IPS-18a (cell line): ENCODE data around the gene APOA1.
"Not testable (repeated sequence)": the region's sequence is repeated elsewhere in the genome, so short reads cannot be mapped to it uniquely, and the experiment has no call there.

Source experiments
- H3K27ac ChIP-seq: one replicate; pipeline ENCODE4 v1.5.1; 2013; ENCODE audit warnings: low read length
- H3K27me3 ChIP-seq: one replicate; pipeline ENCODE4 v1.6.1; 2013; ENCODE audit warnings: mild to moderate bottlenecking, low read length; ENCODE audit not compliant: control insufficient read depth, insufficient read depth
- H3K36me3 ChIP-seq: one replicate; pipeline ENCODE4 v1.6.1; 2013; ENCODE audit warnings: low read depth, low read length; ENCODE audit not compliant: control insufficient read depth
- H3K4me1 ChIP-seq: one replicate; pipeline ENCODE4 v1.6.1; 2013; ENCODE audit warnings: low read depth, low read length; ENCODE audit not compliant: control insufficient read depth
- H3K4me3 ChIP-seq: one replicate; pipeline ENCODE4 v1.5.1; 2013; ENCODE audit warnings: low read length
- H3K9ac ChIP-seq: one replicate; pipeline ENCODE4 v1.6.1; 2013; ENCODE audit warnings: mild to moderate bottlenecking, low read length, moderate library complexity
- H3K9me3 ChIP-seq: one replicate; pipeline ENCODE4 v1.6.1; 2013; ENCODE audit warnings: low read depth, low read length; ENCODE audit not compliant: control insufficient read depth

APOA1 gene

DNA sequence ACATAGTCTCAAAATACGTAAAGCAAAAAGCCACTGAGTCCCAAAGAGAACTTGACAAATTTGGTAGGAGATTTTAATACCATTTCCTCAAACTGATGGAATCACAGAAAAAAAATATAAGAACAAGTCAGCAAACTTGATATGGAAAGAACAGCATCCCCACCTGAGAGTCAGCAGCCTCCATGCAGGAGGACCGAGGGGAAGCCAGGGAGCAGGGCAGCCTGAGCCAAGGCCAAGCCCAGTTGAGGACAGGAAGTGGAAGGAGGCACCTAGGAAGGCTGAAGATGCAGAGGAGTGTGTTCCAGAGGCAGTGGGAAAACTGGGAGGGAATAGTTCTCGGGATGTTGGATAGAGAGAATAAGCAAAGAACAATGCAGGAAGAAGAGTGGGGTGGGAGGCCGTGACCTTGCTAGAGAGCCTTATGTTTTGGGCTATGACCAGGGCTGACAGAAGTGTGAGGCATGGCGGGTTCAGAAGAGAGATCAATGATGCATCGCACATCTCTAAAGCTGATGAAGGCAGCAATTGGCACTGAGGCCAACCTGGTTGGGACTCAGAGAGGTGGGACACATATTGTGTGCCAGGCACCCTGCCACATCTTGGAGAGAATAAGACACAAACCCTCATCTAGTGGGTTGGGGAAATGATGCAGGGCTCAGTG, 29.7 kb downstream of the APOA1 start:
- Histone ChIP-seq H3K4me3 (no peak overlapping the region), H3K4me1 (no peaks in the 10 kb centered on the region), H3K9me3 (no peaks in the 10 kb centered on the region), H3K27ac (no peak overlapping the region), H3K27me3 (no peaks in the 10 kb centered on the region), H3K36me3 (no peaks in the 10 kb centered on the region), H3K9ac (no peak overlapping the region)

DNA sequence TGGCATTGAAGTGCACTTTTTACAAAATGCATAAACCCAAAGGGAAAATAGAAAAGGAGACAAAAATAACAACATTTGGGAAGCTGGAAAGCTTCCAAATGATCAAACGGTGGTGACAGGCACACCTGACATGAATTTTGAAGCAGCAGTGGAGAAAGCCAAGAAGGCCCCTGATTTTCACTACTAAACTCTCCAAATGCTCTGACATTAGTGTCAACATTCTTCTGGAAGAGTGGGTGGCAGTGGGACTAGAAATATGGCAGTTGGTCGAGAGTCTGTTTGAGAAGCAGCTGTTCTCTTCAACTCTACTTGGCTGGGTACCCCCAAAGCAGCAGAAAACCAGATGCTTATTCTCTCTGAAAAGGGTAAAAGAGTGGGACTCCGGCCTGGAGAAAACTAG, 33.4 kb downstream of the APOA1 start:
- H3K27ac ChIP-seq = no peak overlapping the region
- H3K36me3 ChIP-seq = no peaks in the 10 kb centered on the region
- H3K4me1 ChIP-seq = no peaks in the 10 kb centered on the region
- H3K27me3 ChIP-seq = no peaks in the 10 kb centered on the region
- H3K9ac ChIP-seq = no peak overlapping the region
- H3K9me3 ChIP-seq = no peaks in the 10 kb centered on the region
- H3K4me3 ChIP-seq = no peak overlapping the region

DNA sequence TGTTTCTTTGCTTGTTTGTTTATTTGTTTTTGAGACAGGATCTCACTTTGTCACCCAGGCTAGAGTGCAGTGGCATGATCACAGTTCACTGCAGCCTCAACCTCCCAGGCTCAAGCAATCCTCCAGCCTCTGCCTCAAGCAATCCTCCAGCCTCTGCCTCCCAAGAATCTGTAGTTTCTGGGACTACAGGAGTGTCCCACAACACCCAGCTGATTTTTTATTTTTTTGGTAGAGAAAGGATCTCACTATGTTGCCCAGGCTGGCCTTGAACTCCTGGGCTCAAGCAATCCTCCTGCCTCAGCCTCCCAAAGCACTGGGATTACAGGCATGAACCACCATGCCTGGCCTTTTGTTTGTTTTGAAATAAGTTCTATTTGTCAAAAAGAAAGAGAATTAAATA, 35.8 kb downstream of the APOA1 start:
- H3K4me3 ChIP-seq, H3K9ac ChIP-seq, H3K9me3 ChIP-seq, H3K36me3 ChIP-seq, H3K27ac ChIP-seq, H3K27me3 ChIP-seq, H3K4me1 ChIP-seq: not testable (repeated sequence)

DNA sequence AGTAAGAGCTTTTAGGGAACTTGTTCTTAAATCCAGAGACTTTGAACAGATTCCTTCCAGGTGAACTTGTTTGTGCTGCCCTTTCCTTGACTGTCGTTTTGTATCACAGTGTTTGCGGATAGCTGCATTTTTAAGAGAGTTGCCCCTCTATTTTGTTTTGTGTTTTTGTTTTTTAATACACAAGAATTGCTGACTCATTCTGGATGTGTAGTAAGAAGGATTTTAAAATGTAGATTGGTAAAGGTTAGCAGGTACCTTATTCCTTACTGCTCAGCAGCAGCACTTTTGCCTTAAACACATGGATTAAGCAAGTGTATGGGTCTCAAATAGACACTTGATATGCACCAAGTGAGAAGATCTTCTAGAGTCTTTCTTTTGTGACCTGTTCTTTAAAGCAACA, 36.8 kb downstream of the APOA1 start:
- no peaks in the 10 kb centered on the region for H3K27me3 ChIP-seq
- no peaks in the 10 kb centered on the region for H3K36me3 ChIP-seq
- no peak overlapping the region for H3K27ac ChIP-seq
- H3K9ac ChIP-seq = no peak overlapping the region
- no peaks in the 10 kb centered on the region for H3K4me1 ChIP-seq
- no peaks in the 10 kb centered on the region for H3K9me3 ChIP-seq
- H3K4me3 ChIP-seq = no peak overlapping the region

DNA sequence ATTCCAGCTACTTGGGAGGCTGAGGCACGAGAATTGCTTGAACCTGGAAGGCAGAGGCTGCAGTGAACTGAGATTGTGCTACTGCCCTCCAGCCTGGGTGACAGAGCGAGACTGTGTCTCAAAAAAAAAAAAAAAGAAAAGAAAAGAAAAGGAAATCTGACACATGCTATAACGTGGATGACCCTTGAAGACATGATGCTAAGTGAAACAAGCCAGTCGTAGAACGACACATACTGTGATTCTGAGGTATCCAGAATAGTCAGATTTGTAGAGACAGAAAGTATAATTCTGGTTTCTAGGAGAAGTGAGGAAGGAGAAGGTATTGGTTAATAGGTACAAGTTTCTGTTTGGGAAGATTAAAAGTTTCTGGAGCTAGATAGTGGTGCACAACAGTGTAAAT, 39.1 kb downstream of the APOA1 start:
- H3K9me3 ChIP-seq = no peaks in the 10 kb centered on the region
- H3K4me3 ChIP-seq = no peak overlapping the region
- no peaks in the 10 kb centered on the region for H3K27me3 ChIP-seq
- H3K4me1 ChIP-seq = no peaks in the 10 kb centered on the region
- H3K9ac ChIP-seq = no peak overlapping the region
- H3K36me3 ChIP-seq = no peaks in the 10 kb centered on the region
- no peak overlapping the region for H3K27ac ChIP-seq

DNA sequence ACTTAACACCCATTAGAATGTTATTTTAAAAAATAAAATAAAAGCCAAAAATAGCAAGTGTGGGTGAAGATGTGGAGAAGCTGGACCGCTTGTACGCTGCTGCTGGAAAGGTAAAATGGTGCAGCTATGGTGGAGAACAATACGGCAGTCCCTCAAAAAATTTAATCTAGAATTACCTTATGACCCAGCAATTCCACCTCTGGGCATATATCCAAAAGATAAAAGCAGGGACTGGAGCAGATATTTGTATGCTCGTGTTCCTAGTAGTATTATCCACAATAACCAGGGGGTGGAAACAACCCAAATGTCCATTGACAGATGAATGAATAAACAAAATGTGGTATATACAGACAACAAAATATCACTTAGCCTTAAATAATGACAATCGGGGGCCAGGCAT, 39.6 kb downstream of the APOA1 start:
- H3K36me3 ChIP-seq = no peaks in the 10 kb centered on the region
- no peak overlapping the region for H3K27ac ChIP-seq
- no peak overlapping the region for H3K4me3 ChIP-seq
- H3K9ac ChIP-seq = no peak overlapping the region
- H3K27me3 ChIP-seq = no peaks in the 10 kb centered on the region
- no peaks in the 10 kb centered on the region for H3K4me1 ChIP-seq
- H3K9me3 ChIP-seq = no peaks in the 10 kb centered on the region

DNA sequence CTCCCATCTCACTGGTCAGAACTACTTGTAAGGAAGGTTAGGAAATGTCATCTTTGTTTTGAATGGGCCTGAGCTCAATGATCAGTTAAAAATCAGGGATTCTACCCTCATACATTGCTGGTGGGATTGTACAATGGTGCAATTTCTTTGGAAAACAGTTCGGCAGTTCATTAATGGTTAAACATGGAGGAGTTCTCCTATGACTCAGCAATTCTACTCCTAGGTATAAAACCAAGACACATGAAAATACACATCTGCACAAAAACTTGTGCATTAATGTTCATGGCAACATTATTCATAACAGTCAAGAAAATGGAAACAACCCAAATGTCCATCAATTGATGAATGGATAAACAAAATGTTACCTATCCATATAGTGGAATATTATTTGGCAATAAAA, 40.9 kb downstream of the APOA1 start:
- no peaks in the 10 kb centered on the region for H3K9me3 ChIP-seq
- no peak overlapping the region for H3K9ac ChIP-seq
- no peak overlapping the region for H3K4me3 ChIP-seq
- no peak overlapping the region for H3K27ac ChIP-seq
- no peaks in the 10 kb centered on the region for H3K4me1 ChIP-seq
- no peaks in the 10 kb centered on the region for H3K36me3 ChIP-seq
- H3K27me3 ChIP-seq = no peaks in the 10 kb centered on the region

DNA sequence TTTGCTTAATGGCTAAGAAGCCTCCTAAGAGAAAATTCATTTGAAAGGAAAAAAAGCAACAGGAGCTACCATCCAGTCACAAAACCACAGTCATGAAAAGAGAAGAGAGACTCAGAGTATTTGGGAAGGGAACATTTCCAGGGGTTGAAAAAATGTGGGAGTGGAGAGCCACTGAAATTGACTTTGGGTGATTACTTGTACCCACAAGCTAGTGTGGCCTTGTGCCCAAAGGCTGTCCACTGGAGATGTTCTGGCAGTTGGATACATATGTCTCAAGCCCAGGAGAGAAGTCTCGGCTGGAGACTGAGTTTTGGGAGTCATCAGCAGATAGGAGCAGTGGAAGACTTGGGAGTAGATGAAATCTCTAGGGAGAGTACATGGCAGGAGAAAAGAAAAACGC, 42.6 kb downstream of the APOA1 start:
- peaks cover 6% of the 10 kb centered on the region for H3K27me3 ChIP-seq
- H3K36me3 ChIP-seq = no peaks in the 10 kb centered on the region
- H3K4me1 ChIP-seq = no peaks in the 10 kb centered on the region
- no peak overlapping the region for H3K27ac ChIP-seq
- H3K9me3 ChIP-seq = no peaks in the 10 kb centered on the region
- no peak overlapping the region for H3K4me3 ChIP-seq
- H3K9ac ChIP-seq = no peak overlapping the region

DNA sequence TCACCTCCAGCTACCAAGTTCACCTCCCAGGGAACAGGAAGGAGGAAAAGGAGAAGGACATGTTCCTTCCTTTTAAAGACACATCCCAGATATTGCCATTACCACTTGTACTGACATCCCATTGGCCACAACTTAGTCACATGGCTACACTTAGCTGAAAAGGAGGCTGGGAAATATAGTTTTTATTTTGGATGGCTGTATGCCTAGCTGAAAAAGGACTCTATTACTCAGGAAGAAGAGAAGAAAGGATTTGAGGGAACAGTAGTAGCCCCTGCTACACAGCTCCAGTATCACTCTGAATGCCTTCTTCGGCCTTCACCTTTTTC, 43.7 kb downstream of the APOA1 start:
- Histone ChIP-seq H3K4me1 (no peaks in the 10 kb centered on the region), H3K27ac (no peak overlapping the region), H3K27me3 (peaks cover 6% of the 10 kb centered on the region)

DNA sequence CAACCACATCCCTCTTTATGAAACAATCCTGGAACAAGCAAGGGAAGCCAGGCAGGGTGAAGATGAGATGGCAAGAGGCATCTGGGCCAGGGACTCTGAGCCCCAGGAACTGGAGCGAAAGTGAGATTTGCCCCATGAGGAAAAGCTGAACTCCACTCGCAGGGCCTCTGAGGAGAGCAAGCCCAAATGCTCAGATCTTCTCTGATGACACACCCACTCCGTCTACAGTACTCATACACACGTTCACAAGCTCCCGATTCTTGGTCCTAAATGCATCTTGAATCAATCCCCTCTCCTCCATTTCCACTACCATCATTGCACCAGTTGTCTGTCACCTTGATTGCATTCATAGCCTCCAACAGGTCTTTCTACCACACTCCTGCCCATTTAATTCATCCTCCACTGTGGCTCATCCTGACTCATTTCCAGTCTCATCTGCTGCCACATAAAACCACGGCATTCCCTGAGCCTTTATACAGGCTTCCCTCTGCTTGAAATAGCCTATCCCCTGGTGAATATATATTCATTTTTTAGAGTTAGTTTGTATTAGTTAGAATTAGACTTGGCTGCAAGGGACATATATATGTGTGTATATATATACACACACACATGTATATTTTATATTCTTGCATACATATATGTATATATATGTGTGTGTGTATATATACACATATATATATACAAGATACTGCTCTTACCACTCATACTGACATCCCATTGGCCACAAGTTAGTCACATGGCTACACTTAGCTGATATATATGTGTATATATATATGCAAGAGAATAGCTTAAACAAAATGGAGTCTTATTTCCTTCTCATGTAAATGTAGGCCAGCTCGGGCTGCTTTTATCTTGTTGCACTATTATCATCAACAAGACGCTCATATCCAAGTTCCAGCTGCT, 44.3 kb downstream of the APOA1 start:
- H3K4me3 ChIP-seq = no peak overlapping the region

More for the DNA sequence above, 43.7 kb downstream of the APOA1 start:
- Histone ChIP-seq H3K9ac (no peak overlapping the region), H3K36me3 (no peaks in the 10 kb centered on the region), H3K4me3 (no peak overlapping the region), H3K9me3 (no peaks in the 10 kb centered on the region)

DNA sequence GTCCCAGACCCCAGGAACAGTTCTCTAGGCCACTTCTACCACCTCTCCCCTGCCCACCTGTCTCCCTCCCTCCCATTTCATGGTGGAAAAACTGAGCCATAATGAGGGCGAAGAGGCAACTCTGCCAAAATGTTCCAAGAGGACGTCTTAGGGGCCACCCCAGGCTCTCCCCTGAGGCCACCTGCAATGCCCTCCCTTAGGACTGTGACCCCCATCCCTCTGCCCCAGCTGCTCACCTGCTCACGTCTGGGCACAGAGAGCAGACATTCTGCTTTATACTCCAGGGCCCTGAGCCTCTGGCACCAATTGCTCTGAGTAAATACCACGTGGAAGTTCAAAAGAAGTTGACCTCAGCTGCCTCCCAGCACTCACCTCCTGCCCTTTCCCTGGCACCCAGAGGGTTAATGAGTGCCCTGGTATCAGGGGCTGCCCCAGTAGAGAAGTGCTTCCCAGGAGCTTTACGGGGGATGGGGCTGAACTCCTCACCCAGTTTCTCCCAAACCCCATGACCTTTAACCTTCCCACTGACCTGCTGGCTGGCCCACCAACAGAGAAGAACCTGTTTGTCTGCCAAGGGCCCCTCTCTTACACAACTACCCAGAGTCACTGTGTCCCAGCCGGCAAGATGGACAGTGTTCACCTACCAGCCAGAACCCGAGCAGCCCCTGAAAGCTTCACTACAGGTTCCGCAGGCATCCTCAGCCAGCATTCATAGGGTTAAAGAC, 45.1 kb downstream of the APOA1 start:
- H3K4me1 ChIP-seq = no peaks in the 10 kb centered on the region
- no peak overlapping the region for H3K9ac ChIP-seq
- no peaks in the 10 kb centered on the region for H3K36me3 ChIP-seq
- H3K27ac ChIP-seq = no peak overlapping the region
- H3K9me3 ChIP-seq = no peaks in the 10 kb centered on the region
- H3K4me3 ChIP-seq = no peak overlapping the region
- H3K27me3 ChIP-seq = peaks cover 6% of the 10 kb centered on the region

More for the DNA sequence above, 44.3 kb downstream of the APOA1 start:
- Histone ChIP-seq H3K36me3 (no peaks in the 10 kb centered on the region), H3K4me1 (no peaks in the 10 kb centered on the region), H3K27me3 (peaks cover 6% of the 10 kb centered on the region), H3K27ac (no peak overlapping the region), H3K9ac (no peak overlapping the region), H3K9me3 (no peaks in the 10 kb centered on the region)
